ENCODE measurements around the gene PLCB3.
A peak's percentile ranks its signal among the peaks of the same experiment; 100 is the strongest.

DNA sequence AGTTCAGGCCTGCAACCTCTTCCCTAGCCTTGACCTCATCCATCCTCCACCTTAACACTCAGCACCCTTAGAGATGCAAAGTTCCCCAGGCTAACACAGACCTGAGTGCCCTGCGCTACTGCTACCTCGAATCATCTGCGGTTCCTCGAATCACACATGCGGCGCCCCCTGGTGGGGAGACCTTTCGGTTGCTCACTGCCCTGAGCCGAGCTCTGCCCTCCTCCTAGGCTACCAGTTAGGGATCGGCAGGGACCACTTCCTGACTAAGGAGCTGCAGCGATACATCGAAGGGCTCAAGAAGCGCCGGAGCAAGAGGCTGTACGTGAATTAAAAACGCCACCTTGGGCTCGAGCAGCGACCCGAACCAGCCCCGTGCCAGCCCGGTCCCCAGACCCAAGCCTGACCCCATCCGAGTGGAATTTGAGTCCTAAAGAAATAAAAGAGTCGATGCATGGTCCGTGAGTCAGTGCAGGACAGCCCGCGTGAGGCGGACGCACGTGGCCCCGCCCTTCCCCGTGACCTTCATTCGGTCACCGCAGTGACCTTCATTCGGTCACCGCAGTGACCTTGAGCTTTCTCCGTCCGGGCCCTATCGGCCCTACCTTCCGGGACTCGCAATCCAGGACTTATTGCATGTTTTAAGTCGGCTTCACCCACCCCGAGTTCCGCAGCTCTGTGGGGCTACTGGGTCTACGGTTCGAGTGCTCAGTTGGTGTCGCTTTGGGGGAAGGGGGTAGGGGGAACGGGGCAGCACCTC lies 53.2 kb downstream of the PLCB3 start:
- TF ChIP-seq, protein P1, sequence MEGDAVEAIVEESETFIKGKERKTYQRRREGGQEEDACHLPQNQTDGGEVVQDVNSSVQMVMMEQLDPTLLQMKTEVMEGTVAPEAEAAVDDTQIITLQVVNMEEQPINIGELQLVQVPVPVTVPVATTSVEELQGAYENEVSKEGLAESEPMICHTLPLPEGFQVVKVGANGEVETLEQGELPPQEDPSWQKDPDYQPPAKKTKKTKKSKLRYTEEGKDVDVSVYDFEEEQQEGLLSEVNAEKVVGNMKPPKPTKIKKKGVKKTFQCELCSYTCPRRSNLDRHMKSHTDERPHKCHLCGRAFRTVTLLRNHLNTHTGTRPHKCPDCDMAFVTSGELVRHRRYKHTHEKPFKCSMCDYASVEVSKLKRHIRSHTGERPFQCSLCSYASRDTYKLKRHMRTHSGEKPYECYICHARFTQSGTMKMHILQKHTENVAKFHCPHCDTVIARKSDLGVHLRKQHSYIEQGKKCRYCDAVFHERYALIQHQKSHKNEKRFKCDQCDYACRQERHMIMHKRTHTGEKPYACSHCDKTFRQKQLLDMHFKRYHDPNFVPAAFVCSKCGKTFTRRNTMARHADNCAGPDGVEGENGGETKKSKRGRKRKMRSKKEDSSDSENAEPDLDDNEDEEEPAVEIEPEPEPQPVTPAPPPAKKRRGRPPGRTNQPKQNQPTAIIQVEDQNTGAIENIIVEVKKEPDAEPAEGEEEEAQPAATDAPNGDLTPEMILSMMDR (IDR thresholded peaks at IDR 0.05; ENCODE audit: insufficient read depth, low read depth, low read length): peak; percentile 82
- no peak for TF ChIP-seq EZH2 (IDR thresholded peaks at IDR 0.05; ENCODE audit: insufficient read depth, low read length)

Data from astrocyte (in vitro differentiated cells and primary cell).